ENCODE data around the gene ETV5.

ETV5 gene

DNA sequence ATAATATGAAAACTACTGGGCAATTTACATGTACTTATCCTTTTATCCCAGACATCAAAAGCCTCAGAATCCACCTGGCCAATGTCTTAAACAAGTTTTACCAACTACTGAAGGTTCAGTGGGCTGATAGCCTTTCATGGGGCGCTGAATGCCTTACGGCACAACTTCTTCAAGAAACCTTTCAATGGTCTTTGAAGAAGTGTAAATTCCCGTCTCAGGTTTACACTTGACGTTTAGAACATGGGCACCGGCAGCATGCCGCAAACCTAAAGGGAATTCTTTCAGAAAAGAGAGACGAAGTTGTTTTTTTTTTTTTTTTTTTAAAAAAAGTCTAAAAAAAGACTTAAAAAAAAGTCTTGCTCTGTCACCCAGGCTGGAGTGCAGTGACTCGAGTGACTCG, 39.7 kb downstream of the ETV5 start:
- TF ChIP-seq, protein P1, sequence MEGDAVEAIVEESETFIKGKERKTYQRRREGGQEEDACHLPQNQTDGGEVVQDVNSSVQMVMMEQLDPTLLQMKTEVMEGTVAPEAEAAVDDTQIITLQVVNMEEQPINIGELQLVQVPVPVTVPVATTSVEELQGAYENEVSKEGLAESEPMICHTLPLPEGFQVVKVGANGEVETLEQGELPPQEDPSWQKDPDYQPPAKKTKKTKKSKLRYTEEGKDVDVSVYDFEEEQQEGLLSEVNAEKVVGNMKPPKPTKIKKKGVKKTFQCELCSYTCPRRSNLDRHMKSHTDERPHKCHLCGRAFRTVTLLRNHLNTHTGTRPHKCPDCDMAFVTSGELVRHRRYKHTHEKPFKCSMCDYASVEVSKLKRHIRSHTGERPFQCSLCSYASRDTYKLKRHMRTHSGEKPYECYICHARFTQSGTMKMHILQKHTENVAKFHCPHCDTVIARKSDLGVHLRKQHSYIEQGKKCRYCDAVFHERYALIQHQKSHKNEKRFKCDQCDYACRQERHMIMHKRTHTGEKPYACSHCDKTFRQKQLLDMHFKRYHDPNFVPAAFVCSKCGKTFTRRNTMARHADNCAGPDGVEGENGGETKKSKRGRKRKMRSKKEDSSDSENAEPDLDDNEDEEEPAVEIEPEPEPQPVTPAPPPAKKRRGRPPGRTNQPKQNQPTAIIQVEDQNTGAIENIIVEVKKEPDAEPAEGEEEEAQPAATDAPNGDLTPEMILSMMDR (IDR thresholded peaks at IDR 0.05; ENCODE audit: unreplicated experiment in 3 of 3): no peak
- Mint-ChIP-seq H3K36me3 (ENCODE audit: low read depth) (peaks cover 41% of the 10 kb centered on the region), H3K4me3 (no peak overlapping the region), H3K4me1 (peaks cover 15% of the 10 kb centered on the region), H3K27me3 (ENCODE audit: low read depth) (no peaks in the 10 kb centered on the region), H3K9me3 (peaks cover 3% of the 10 kb centered on the region), H3K27ac (no peak overlapping the region)

DNA sequence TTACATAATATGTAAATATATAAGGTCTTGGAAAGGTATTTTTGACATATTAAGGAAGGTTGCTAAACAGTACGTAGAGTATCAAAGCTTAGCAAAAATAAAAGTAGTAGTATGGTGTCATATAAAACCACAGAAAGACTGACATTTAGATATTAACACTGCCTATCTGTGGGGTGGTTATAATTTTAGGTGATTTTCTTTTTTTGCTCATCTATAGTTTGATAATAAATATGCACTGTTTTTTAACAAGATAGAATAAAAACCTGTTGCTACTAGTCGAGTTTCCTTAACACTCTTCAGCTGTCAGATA, 40.7 kb downstream of the ETV5 start:
- Mint-ChIP-seq H3K27me3 (ENCODE audit: low read depth) (no peaks in the 10 kb centered on the region), H3K27ac (no peak overlapping the region), H3K4me3 (no peak overlapping the region), H3K36me3 (ENCODE audit: low read depth) (peaks cover 45% of the 10 kb centered on the region), H3K4me1 (peaks cover 15% of the 10 kb centered on the region), H3K9me3 (no peaks in the 10 kb centered on the region)
- TF ChIP-seq, protein P1 (IDR thresholded peaks at IDR 0.05; ENCODE audit: unreplicated experiment in 3 of 3): no peak

DNA sequence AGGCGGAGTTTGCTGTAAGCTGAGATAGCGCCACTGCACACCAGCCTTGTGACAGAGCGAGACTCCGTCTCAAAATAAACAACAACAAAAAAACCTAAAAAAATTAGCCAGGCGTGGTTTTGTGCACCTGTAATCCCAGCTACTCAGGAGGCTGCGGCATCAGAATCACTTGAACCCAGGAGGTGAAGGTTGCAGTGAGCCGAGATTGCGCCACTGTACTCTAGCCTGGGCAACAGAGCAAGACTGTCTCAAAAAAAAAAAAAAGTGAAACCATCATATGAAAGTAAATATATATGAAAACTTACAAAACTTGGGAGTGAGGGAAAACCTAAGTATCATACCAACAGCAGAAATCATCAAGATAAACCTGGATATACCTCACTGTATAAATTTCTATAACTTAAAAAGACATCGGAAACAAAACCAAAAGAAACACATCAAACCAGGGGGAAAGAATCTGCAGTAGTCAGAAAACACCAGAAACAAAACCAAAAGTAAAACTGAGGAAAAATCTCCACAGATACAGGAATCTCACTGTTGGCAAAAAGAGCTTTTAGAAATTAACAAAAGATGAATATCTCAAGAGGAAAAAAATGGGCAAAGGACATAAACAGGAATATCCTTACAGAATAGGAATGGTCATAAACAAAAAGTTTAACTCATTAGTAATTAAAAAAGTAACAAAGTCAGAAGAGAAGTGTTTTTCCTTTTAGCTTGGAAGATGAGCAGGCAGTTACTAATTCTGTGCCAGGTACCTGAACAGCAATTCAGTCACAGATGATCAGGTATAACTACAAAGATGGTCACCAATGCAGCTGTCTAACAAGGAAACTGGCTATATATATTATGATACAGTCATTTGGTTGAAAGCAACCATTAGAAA, 41.3 kb downstream of the ETV5 start:
- Mint-ChIP-seq H3K4me3 (no peak overlapping the region), H3K9me3 (no peaks in the 10 kb centered on the region), H3K36me3 (ENCODE audit: low read depth) (peaks cover 43% of the 10 kb centered on the region), H3K27me3 (ENCODE audit: low read depth) (no peaks in the 10 kb centered on the region), H3K27ac (no peak overlapping the region), H3K4me1 (peaks cover 15% of the 10 kb centered on the region)
- TF ChIP-seq, protein P1 (IDR thresholded peaks at IDR 0.05; ENCODE audit: unreplicated experiment in 3 of 3): no peak

DNA sequence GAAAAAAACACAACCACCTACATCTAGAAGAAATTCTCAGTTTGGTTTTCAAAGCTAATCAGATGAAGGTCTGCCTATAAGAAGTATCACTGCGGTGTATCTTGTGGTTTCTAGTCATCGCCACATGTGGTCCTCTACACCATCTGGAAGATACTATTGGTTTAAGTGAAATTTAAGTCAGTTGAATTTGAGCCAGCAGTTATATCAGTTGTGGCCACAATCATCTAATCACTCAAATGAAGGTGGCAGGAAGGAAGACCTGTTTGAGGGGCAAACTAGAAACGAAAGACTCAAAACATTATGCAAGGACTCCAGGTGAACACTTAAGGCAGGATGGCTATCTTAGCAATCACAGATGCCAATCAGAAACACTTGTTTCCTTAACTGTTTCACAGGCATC, 48.7 kb downstream of the ETV5 start:
- no peak overlapping the region for H3K27ac Mint-ChIP-seq
- no peaks in the 10 kb centered on the region for H3K27me3 Mint-ChIP-seq (ENCODE audit: low read depth)
- H3K36me3 Mint-ChIP-seq (ENCODE audit: low read depth): peaks cover 47% of the 10 kb centered on the region
- H3K4me1 Mint-ChIP-seq: no peaks in the 10 kb centered on the region
- TF ChIP-seq, protein P1 (IDR thresholded peaks at IDR 0.05; ENCODE audit: unreplicated experiment in 3 of 3): no peak
- no peaks in the 10 kb centered on the region for H3K9me3 Mint-ChIP-seq
- no peak overlapping the region for H3K4me3 Mint-ChIP-seq

DNA sequence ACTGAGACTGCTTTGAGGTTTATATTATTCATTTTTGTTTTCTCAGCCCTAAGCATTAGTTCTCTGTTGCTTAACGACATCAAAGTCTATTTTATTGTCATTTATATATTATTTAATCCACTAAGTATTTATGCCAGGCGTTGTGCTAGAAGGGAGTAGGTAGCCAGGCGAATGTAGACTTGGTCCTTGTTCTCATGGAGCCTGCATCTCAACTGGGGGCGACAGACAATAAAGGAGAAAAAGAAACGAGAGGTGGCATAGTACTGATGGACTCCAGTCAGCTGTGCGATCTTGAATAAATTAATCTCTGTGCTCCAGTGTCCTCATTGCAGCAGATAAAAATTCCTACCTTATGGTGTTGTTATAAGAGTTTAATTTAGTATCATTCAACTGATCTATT, 49.7 kb downstream of the ETV5 start:
- Mint-ChIP-seq H3K4me1 (peaks cover 7% of the 10 kb centered on the region), H3K27me3 (ENCODE audit: low read depth) (no peaks in the 10 kb centered on the region), H3K27ac (no peak overlapping the region), H3K9me3 (no peaks in the 10 kb centered on the region), H3K36me3 (ENCODE audit: low read depth) (peaks cover 43% of the 10 kb centered on the region), H3K4me3 (no peak overlapping the region)
- TF ChIP-seq, protein P1 (IDR thresholded peaks at IDR 0.05; ENCODE audit: unreplicated experiment in 3 of 3): no peak

DNA sequence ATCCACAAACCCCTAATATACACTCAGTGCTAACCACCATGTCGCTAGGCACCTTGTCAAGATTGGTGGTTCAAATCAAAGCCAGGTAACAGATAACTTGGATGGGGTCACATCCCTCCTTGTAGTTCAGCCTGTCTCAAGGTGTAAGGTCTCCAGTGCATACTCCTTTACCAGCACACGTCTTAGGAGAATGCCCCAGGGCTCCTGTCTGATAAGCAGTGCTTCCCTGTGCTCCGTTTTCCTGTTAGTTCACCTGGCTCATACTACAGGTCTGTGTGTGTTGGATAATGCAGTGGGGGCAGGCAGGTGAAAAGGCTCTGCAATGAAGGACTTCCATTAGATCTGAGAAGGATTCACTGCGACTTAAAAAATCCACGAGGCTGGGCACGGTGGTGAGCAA, 50.7 kb downstream of the ETV5 start:
- H3K9me3 Mint-ChIP-seq: no peaks in the 10 kb centered on the region
- H3K4me3 Mint-ChIP-seq: no peak overlapping the region
- no peak overlapping the region for H3K27ac Mint-ChIP-seq
- no peaks in the 10 kb centered on the region for H3K27me3 Mint-ChIP-seq (ENCODE audit: low read depth)
- H3K36me3 Mint-ChIP-seq (ENCODE audit: low read depth): peaks cover 38% of the 10 kb centered on the region
- TF ChIP-seq, protein P1 (IDR thresholded peaks at IDR 0.05; ENCODE audit: unreplicated experiment in 3 of 3): no peak
- peaks cover 12% of the 10 kb centered on the region for H3K4me1 Mint-ChIP-seq
